Neural progenitor cell (in vitro differentiated cells): ENCODE data around the gene PLAAT2.
"Not testable (repeated sequence)": the region's sequence is repeated elsewhere in the genome, so short reads cannot be mapped to it uniquely, and the experiment has no call there.

Experiments used
- EZH2 ChIP-seq: fragments of 200-600 bp; sonication (generic); IDR thresholded peaks from 2 replicates; pipeline ENCODE4 v1.6.1; 2017; ENCODE audit warnings: antibody characterized with exemption, mild to moderate bottlenecking, moderate library complexity
- EZH2phosphoT487 ChIP-seq: fragments of 200-600 bp; sonication (generic); IDR thresholded peaks from 2 replicates; pipeline ENCODE4 v1.6.1; 2017; ENCODE audit warnings: antibody characterized with exemption
- TF ChIP-seq, protein P1 (sequence below): fragments of 200-600 bp; sonication (generic); IDR thresholded peaks from 2 replicates; pipeline ENCODE4 v1.5.1; 2017; ENCODE audit warnings: antibody characterized with exemption, mild to moderate bottlenecking

DNA sequence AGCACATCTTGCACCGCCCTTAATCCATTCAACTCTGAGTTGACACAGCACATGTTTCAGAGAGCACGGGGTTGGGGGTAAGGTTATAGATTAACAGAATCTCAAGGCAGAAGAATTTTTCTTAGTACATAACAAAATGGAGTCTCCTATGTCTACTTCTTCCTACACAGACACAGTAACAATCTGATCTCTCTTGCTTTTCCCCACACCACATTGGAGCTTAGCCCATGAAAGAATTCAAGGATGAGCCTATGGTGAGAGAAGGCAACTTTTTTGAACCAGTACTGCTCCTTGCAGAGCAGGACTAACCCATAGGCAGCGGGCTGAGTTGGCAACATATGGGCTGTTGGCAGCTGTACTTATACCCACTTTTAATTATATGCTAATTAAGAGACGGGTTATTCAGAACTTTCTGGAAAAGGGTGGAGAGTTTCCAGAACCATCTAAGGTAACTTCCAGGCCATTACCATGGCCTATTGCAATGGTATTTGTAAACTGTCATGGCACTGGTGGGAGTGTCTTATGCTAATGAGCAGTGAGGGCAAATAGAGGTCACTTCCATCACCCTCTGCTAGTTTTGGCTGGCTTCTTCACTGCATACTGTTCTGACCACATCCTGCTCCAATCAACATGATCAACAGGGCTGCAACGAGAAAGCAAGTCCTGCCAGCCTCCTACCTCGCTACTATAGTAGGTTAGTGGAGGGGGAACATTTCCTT is 31.9 kb downstream of the PLAAT2 start:
- TF ChIP-seq, protein P1, sequence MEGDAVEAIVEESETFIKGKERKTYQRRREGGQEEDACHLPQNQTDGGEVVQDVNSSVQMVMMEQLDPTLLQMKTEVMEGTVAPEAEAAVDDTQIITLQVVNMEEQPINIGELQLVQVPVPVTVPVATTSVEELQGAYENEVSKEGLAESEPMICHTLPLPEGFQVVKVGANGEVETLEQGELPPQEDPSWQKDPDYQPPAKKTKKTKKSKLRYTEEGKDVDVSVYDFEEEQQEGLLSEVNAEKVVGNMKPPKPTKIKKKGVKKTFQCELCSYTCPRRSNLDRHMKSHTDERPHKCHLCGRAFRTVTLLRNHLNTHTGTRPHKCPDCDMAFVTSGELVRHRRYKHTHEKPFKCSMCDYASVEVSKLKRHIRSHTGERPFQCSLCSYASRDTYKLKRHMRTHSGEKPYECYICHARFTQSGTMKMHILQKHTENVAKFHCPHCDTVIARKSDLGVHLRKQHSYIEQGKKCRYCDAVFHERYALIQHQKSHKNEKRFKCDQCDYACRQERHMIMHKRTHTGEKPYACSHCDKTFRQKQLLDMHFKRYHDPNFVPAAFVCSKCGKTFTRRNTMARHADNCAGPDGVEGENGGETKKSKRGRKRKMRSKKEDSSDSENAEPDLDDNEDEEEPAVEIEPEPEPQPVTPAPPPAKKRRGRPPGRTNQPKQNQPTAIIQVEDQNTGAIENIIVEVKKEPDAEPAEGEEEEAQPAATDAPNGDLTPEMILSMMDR: not testable (repeated sequence)
- not testable (repeated sequence) for TF ChIP-seq EZH2, EZH2phosphoT487
